Astrocyte of the spinal cord (primary cell): ENCODE measurements around the gene MEGF11.

Experiments used
- DNase-seq: peaks from one replicate; pipeline ENCODE4 v3.0.0; 2011; ENCODE audit warnings: low read depth, low spot score
- H3K4me3 ChIP-seq: 2 replicates; pipeline ENCODE4 v1.5.1; 2011; ENCODE audit warnings: low read depth, mild to moderate bottlenecking, low read length, moderate library complexity
- in situ Hi-C: cut with HindIII; loops from 2 replicates; pipeline ENCODE4 v1.10.0; 2017; ENCODE audit warnings: low sequenced_read_pairs
- TF ChIP-seq, protein P1 (sequence below): IDR thresholded peaks from 2 replicates; pipeline ENCODE4 v1.5.1; 2012; ENCODE audit warnings: low read depth, mild to moderate bottlenecking, low read length, inconsistent platforms

Gene MEGF11

DNA sequence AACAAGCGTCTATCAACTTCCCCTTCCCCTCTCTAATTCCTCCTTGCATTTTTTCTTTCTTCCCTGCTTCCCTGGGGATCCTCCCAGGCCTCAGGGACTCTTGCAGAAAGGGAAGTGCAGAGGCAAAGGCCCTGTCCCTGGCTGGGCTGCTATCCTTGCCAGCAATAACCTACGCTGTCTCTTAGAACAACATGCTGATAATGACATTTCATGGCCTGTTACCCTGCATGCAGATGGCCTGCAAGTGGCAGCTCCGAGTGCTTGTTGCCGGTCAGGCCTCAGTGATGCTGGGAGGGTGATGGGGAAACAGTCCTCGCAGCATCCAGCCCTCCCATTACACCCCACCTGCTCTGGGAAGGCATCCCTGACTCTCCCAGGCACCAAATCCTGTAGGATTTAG is 216.7 kb downstream of the MEGF11 start:
- TF ChIP-seq, protein P1, sequence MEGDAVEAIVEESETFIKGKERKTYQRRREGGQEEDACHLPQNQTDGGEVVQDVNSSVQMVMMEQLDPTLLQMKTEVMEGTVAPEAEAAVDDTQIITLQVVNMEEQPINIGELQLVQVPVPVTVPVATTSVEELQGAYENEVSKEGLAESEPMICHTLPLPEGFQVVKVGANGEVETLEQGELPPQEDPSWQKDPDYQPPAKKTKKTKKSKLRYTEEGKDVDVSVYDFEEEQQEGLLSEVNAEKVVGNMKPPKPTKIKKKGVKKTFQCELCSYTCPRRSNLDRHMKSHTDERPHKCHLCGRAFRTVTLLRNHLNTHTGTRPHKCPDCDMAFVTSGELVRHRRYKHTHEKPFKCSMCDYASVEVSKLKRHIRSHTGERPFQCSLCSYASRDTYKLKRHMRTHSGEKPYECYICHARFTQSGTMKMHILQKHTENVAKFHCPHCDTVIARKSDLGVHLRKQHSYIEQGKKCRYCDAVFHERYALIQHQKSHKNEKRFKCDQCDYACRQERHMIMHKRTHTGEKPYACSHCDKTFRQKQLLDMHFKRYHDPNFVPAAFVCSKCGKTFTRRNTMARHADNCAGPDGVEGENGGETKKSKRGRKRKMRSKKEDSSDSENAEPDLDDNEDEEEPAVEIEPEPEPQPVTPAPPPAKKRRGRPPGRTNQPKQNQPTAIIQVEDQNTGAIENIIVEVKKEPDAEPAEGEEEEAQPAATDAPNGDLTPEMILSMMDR, result no peak
- no peak overlapping the region for H3K4me3 ChIP-seq
- in situ Hi-C loops, result no loop called here
- no peak for DNase-seq

- H3K4me3 ChIP-seq, result no peak overlapping the region
- no peak for DNase-seq
- TF ChIP-seq, protein P1, result no peak
- in situ Hi-C loops, result no loop called here
These were observed 217.6 kb downstream of the MEGF11 start for GRCh38 chr15:66035901-66036300.

DNA sequence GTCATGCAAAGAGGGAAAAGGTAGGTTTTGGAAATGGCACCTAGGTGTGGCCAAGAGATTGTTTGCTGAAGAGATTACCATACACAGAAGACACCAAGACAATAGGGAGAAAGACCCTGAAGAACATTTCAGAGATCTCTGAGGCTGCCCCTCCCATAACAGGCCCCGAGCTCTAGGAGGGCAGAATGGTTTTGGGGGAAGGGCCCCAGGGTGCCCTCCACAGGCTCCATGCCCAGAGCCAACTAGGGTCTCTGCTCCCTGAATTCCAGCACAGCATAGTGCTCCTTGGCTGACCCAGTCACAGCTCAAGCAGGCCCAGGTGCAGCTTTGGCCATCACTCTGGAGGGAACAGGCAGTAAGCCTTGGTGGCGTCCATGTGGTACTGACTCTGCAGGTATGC is 220.4 kb downstream of the MEGF11 start:
- DNase-seq, result no peak
- TF ChIP-seq, protein P1, result no peak
- in situ Hi-C loops, result no loop called here
- no peak overlapping the region for H3K4me3 ChIP-seq

DNA sequence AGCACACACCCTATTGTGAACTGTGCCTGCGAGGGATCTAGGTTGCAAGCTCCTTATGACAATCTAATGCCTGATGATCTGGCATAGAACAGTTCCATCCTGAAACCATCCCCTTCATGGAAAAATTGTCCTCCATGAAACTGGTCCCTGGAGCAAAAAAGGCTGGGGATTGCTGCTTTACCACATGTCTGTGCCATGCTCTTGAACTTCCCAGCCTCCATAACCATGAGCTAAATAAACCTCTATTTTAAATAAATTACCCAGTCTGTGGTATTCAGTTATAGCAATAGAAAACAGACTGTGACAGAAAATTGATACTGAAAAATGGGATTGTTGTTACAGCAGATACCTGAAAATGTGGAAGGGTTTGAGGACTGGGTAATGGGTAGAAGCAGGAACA is 221.5 kb downstream of the MEGF11 start:
- H3K4me3 ChIP-seq, result no peak overlapping the region
- in situ Hi-C loops, result no loop called here
- TF ChIP-seq, protein P1, result no peak
- DNase-seq, result no peak

DNA sequence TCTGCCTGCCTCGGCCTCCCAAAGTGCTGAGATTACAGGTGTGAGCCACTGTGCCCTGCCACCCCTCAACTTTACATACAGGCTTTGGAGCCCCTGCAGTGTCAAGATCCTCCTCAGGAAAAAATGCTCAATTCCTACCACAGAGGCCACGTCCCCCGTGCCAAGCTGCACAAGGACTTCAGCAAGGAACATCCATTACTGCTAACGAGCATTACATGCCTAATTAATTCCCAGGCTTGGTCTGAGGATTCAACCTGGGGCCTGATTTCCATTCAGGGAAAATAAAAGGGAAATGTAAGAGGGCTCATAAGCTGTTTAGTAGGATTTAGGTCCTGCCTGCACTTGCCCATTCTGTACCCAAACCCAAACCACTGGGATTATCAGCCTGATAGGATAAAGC is 222.9 kb downstream of the MEGF11 start:
- in situ Hi-C loops, result no loop called here

DNA sequence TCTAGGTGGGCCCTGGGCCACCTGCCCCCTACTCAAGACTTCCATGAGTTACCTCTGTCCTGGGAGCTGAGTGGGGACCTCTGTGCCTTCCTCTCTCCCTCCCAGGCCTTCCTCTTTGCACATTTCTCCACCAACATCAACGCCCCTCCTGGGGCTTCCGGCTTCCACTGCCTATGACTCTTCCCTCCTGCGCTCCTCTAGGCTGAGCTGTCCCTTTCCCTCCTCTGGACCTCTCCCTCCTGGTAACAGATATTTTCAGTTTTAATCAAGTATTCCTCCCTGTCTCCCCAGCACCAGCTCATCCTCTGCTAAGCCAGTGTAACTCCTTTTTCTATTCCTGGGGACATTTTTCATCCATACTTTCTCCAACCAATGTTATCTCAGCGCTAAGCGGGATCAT is 223.9 kb downstream of the MEGF11 start:
- no peak for DNase-seq
- H3K4me3 ChIP-seq, result no peak overlapping the region
- in situ Hi-C loops, result no loop called here

More for the DNA sequence above, 222.9 kb downstream of the MEGF11 start:
- DNase-seq, result no peak
- H3K4me3 ChIP-seq, result no peak overlapping the region
- TF ChIP-seq, protein P1, result no peak

More for the DNA sequence above, 223.9 kb downstream of the MEGF11 start:
- TF ChIP-seq, protein P1, result no peak
